NCI-H2196 treated with DMSO at 0.1 percent for 48 hours (cell line): ENCODE results near the gene RBKS.
A peak's percentile ranks its signal among the peaks of the same experiment; 100 is the strongest.

Experiments
- DNase-seq: peaks from one replicate; lab custom pipeline; 2025; ENCODE audit not compliant: unreplicated experiment; lab: John Stamatoyannopoulos, UW

RBKS gene

GRCh38 chr2:27838502-27838901, 51.7 kb downstream of the RBKS start:
- no peak for DNase-seq

GRCh38 chr2:27833931-27834330, 56.3 kb downstream of the RBKS start:
- no peak for DNase-seq

- DNase-seq = no peak
Observed at GRCh38 chr2:27832396-27832795, 57.8 kb downstream of the RBKS start.

GRCh38 chr2:27831279-27832050, 58.7 kb downstream of the RBKS start:
- DNase-seq = no peak

GRCh38 chr2:27830656-27831055, 59.5 kb downstream of the RBKS start:
- DNase-seq = no peak

GRCh38 chr2:27829791-27830190, 60.4 kb downstream of the RBKS start:
- no peak for DNase-seq

- peak; percentile 53 for DNase-seq
Observed at GRCh38 chr2:27828305-27828704, 61.9 kb downstream of the RBKS start.

GRCh38 chr2:27824401-27824800, 65.8 kb downstream of the RBKS start:
- no peak for DNase-seq

GRCh38 chr2:27823569-27823968, 66.6 kb downstream of the RBKS start:
- no peak for DNase-seq

- no peak for DNase-seq
Observed at GRCh38 chr2:27823135-27823534, 67.1 kb downstream of the RBKS start.

- no peak for DNase-seq
Observed at GRCh38 chr2:27822049-27822448, 68.1 kb downstream of the RBKS start.

GRCh38 chr2:27815860-27816438, 74.2 kb downstream of the RBKS start:
- no peak for DNase-seq

GRCh38 chr2:27814758-27815157, 75.4 kb downstream of the RBKS start:
- DNase-seq = no peak

- no peak for DNase-seq
Observed at GRCh38 chr2:27811768-27812167, 78.4 kb downstream of the RBKS start.

GRCh38 chr2:27810455-27810854, 79.7 kb downstream of the RBKS start:
- no peak for DNase-seq

GRCh38 chr2:27809761-27810241, 80.4 kb downstream of the RBKS start:
- no peak for DNase-seq

GRCh38 chr2:27808984-27809383, 81.2 kb downstream of the RBKS start:
- DNase-seq = no peak

GRCh38 chr2:27808418-27808817, 81.8 kb downstream of the RBKS start:
- no peak for DNase-seq

GRCh38 chr2:27807476-27807875, 82.7 kb downstream of the RBKS start:
- no peak for DNase-seq

GRCh38 chr2:27806311-27807059, 83.7 kb downstream of the RBKS start:
- no peak for DNase-seq

- no peak for DNase-seq
Observed at GRCh38 chr2:27805180-27805579, 85.0 kb downstream of the RBKS start.

GRCh38 chr2:27804146-27804545, 86.0 kb downstream of the RBKS start:
- no peak for DNase-seq
